ENCODE results near the gene BNC2.

BNC2 gene

GRCh38 chr9:16406526-16407225 lies 463.8 kb downstream of the BNC2 start:
- no peak for ATAC-seq

- ATAC-seq: no peak
Measured at GRCh38 chr9:16405421-16405820, 465.0 kb downstream of the BNC2 start.

- ATAC-seq: no peak
Measured at GRCh38 chr9:16401701-16402100, 468.8 kb downstream of the BNC2 start.

GRCh38 chr9:16398691-16399090 lies 471.8 kb downstream of the BNC2 start:
- ATAC-seq: no peak

GRCh38 chr9:16396389-16396788 lies 474.1 kb downstream of the BNC2 start:
- no peak for ATAC-seq

- no peak for ATAC-seq
Measured at GRCh38 chr9:16391369-16391768, 479.1 kb downstream of the BNC2 start.

- no peak for ATAC-seq
Measured at GRCh38 chr9:16387382-16387781, 483.1 kb downstream of the BNC2 start.

GRCh38 chr9:16386827-16387077 lies 483.7 kb downstream of the BNC2 start:
- no peak for ATAC-seq

GRCh38 chr9:16386007-16386826 lies 484.3 kb downstream of the BNC2 start:
- ATAC-seq: no peak

GRCh38 chr9:16385590-16385989 lies 484.9 kb downstream of the BNC2 start:
- ATAC-seq: no peak

GRCh38 chr9:16384993-16385392 lies 485.5 kb downstream of the BNC2 start:
- no peak for ATAC-seq

GRCh38 chr9:16377311-16377710 lies 493.2 kb downstream of the BNC2 start:
- no peak for ATAC-seq

- no peak for ATAC-seq
Measured at GRCh38 chr9:16371306-16371705, 499.2 kb downstream of the BNC2 start.

GRCh38 chr9:16370647-16371046 lies 499.8 kb downstream of the BNC2 start:
- ATAC-seq: no peak

- ATAC-seq: no peak
Measured at GRCh38 chr9:16369427-16369826, 501.0 kb downstream of the BNC2 start.

- no peak for ATAC-seq
Measured at GRCh38 chr9:16368237-16369087, 502.0 kb downstream of the BNC2 start.

- ATAC-seq: no peak
Measured at GRCh38 chr9:16367605-16368231, 502.8 kb downstream of the BNC2 start.

GRCh38 chr9:16364347-16364746 lies 506.1 kb downstream of the BNC2 start:
- ATAC-seq: no peak

GRCh38 chr9:16363916-16364315 lies 506.6 kb downstream of the BNC2 start:
- ATAC-seq: no peak

GRCh38 chr9:16363073-16363781 lies 507.2 kb downstream of the BNC2 start:
- ATAC-seq: no peak

- ATAC-seq: no peak
Measured at GRCh38 chr9:16361939-16362338, 508.5 kb downstream of the BNC2 start.

- ATAC-seq: no peak
Measured at GRCh38 chr9:16361118-16361517, 509.4 kb downstream of the BNC2 start.

- no peak for ATAC-seq
Measured at GRCh38 chr9:16360247-16360646, 510.2 kb downstream of the BNC2 start.
